Trophoblast cell (in vitro differentiated cells and primary cell): ENCODE measurements around the gene RAB31.
"Not testable (repeated sequence)": the region's sequence is repeated elsewhere in the genome, so short reads cannot be mapped to it uniquely, and the experiment has no call there.

ENCODE experiments used
- DNase-seq, 2 donors: peaks; one replicate each; pipeline ENCODE4 v3.0.0-alpha.2; 2016
- H2AFZ ChIP-seq: 2 replicates; pipeline ENCODE4 v1.6.1; 2013; ENCODE audit warnings: low read length, moderate library complexity, mild to moderate bottlenecking; ENCODE audit not compliant: insufficient read depth, poor library complexity
- H2AK5ac ChIP-seq: 2 replicates; pipeline ENCODE4 v1.6.1; 2013; ENCODE audit warnings: mild to moderate bottlenecking, low read length
- H2BK120ac ChIP-seq: 2 replicates; pipeline ENCODE4 v1.6.1; 2013; ENCODE audit warnings: low read length, mild to moderate bottlenecking, moderate library complexity; ENCODE audit not compliant: insufficient read depth, poor library complexity
- H2BK12ac ChIP-seq: 2 replicates; pipeline ENCODE4 v1.6.1; 2013; ENCODE audit warnings: mild to moderate bottlenecking, low read length, moderate library complexity
- H2BK5ac ChIP-seq: 2 replicates; pipeline ENCODE4 v1.6.1; 2013; ENCODE audit warnings: low read length, low read depth, moderate library complexity, mild to moderate bottlenecking; ENCODE audit not compliant: poor library complexity
- H3K14ac ChIP-seq: 2 replicates; pipeline ENCODE4 v1.6.1; 2013; ENCODE audit warnings: mild to moderate bottlenecking, low read length
- H3K18ac ChIP-seq: 2 replicates; pipeline ENCODE4 v1.6.1; 2013; ENCODE audit warnings: mild to moderate bottlenecking, low read length
- H3K23ac ChIP-seq: 2 replicates; pipeline ENCODE4 v1.6.1; 2013; ENCODE audit warnings: low read length
- H3K27ac ChIP-seq: 2 replicates; pipeline ENCODE4 v1.5.1; 2013; ENCODE audit warnings: low read depth, mild to moderate bottlenecking, inconsistent platforms, low read length, moderate library complexity
- H3K27me3 ChIP-seq: 2 replicates; pipeline ENCODE4 v1.6.1; 2013; ENCODE audit warnings: inconsistent platforms, mild to moderate bottlenecking, low read length, moderate library complexity; ENCODE audit not compliant: insufficient read depth
- H3K36me3 ChIP-seq, 2 experiments: 1 replicate in 1 of 2; 2 replicates in 1 of 2; pipeline ENCODE4 v1.6.1; 2013; ENCODE audit warnings: low read length in 2 of 2, mild to moderate bottlenecking in 2 of 2, moderate library complexity in 1 of 2; ENCODE audit not compliant: insufficient read depth in 2 of 2, control insufficient read depth in 1 of 2
- H3K4ac ChIP-seq: 2 replicates; pipeline ENCODE4 v1.6.1; 2013; ENCODE audit warnings: low read depth, mild to moderate bottlenecking, low read length, moderate library complexity
- H3K4me1 ChIP-seq, 2 experiments: 1 replicate in 1 of 2; 2 replicates in 1 of 2; pipeline ENCODE4 v1.6.1; 2013; ENCODE audit warnings: low read length in 2 of 2, mild to moderate bottlenecking in 2 of 2, moderate library complexity in 1 of 2; ENCODE audit not compliant: insufficient read depth in 2 of 2, control insufficient read depth in 1 of 2
- H3K4me2 ChIP-seq: 2 replicates; pipeline ENCODE4 v1.6.1; 2013; ENCODE audit warnings: inconsistent platforms, mild to moderate bottlenecking, low read length, moderate library complexity
- H3K4me3 ChIP-seq: 2 replicates; pipeline ENCODE4 v1.5.1; 2013; ENCODE audit warnings: mild to moderate bottlenecking, low read depth, low read length, inconsistent platforms
- H3K79me1 ChIP-seq: one replicate; pipeline ENCODE4 v1.6.1; 2013; ENCODE audit warnings: low read length
- H3K79me2 ChIP-seq: 2 replicates; pipeline ENCODE4 v1.6.1; 2013; ENCODE audit warnings: low read length, mild to moderate bottlenecking; ENCODE audit not compliant: control insufficient read depth, insufficient read depth, poor library complexity
- H3K9ac ChIP-seq: 2 replicates; pipeline ENCODE4 v1.6.1; 2013; ENCODE audit warnings: mild to moderate bottlenecking, low read length
- H3K9me3 ChIP-seq: 2 replicates; pipeline ENCODE4 v1.6.1; 2013; ENCODE audit warnings: low read depth, mild to moderate bottlenecking, control low read depth, inconsistent platforms, low read length; ENCODE audit not compliant: insufficient read depth
- H4K12ac ChIP-seq: 2 replicates; pipeline ENCODE4 v1.6.1; 2013; ENCODE audit warnings: low read depth, mild to moderate bottlenecking, low read length, moderate library complexity
- H4K8ac ChIP-seq: 2 replicates; pipeline ENCODE4 v1.6.1; 2013; ENCODE audit warnings: low read depth, mild to moderate bottlenecking, low read length, moderate library complexity
- H4K91ac ChIP-seq: one replicate; pipeline ENCODE4 v1.6.1; 2013; ENCODE audit warnings: low read depth, mild to moderate bottlenecking, low read length, moderate library complexity
- WGBS: extraction: QIAGEN DNeasy Blood & Tissue Kit; methylation state at CpG from one replicate; pipeline ENCODE4 v1.1.7; 2013; ENCODE audit warnings: missing lambda C conversion rate; ENCODE audit not compliant: insufficient read length, insufficient coverage; ENCODE audit errors: extremely low coverage; 5-methylcytosine and 5-hydroxymethylcytosine counted together

RAB31 gene

DNA sequence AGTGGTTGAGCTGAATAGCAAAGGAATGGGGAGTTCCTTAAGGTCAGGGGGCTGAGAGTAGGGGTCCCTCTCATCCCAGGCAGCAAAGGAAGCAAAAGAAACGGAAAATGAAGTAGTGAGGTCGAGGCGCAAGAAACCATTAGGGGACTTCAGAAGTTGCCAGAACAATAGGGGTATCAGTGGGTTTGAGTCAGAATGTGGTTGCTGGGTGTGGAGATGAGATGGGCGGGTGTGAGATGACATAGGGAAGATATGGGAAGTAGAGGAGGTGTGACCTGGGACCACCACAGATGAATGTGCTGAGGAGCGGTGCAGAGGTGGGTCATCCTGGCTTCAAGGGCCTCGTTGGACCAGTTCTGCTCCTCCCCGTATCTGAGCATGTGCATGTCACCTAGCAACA lies 192.6 kb downstream of the RAB31 start:
- H3K27ac ChIP-seq, result no peak overlapping the region
- H4K91ac ChIP-seq, result no peak overlapping the region
- H4K12ac ChIP-seq, result no peak overlapping the region
- no peak overlapping the region for H3K23ac ChIP-seq
- no peak overlapping the region for H3K4me3 ChIP-seq
- H2AFZ ChIP-seq, result no peak overlapping the region
- H3K79me1 ChIP-seq, result peaks cover 6% of the 10 kb centered on the region
- no peak for DNase-seq
- H3K18ac ChIP-seq, result no peak overlapping the region
- no peaks in the 10 kb centered on the region for H3K9me3 ChIP-seq
- no peaks in the 10 kb centered on the region for H3K79me2 ChIP-seq
- peaks cover 6 to 14% of the 10 kb centered on the region in 2 experiments for H3K4me1 ChIP-seq
- H2AK5ac ChIP-seq, result no peak overlapping the region
- H2BK5ac ChIP-seq, result no peak overlapping the region
- no peak overlapping the region for H3K14ac ChIP-seq
- H4K8ac ChIP-seq, result no peak overlapping the region
- H3K4ac ChIP-seq, result no peak overlapping the region
- no peak overlapping the region for H3K4me2 ChIP-seq
- no peaks in the 10 kb centered on the region for H3K27me3 ChIP-seq
- H3K36me3 ChIP-seq, result no peaks in the 10 kb centered on the region
- H3K9ac ChIP-seq, result no peak overlapping the region
- WGBS, result no CpG with 5 or more reads among the region's 7 CpGs
- H2BK12ac ChIP-seq, result peak overlapping the region; percentile 37
- no peak overlapping the region for H2BK120ac ChIP-seq

DNA sequence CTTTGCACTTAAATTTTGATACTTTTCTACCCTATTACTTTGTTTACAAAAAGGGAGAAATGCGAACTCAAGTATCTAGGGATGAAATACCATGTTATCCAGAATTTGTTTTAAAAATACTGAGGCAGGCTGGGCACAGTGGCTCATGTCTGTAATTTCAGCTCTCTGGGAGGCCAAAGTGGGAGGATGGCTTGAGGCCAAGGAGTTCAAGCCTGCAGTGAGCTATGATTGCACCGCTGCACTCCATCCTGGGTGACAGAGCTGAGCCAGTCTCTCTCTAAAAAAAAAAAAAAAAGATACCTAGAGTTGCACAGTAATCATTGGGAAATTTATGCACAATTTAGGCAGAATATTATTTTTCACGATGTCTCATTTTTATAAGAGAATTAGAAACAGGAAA lies 193.3 kb downstream of the RAB31 start:
- Histone ChIP-seq H3K79me1 (peaks cover 9% of the 10 kb centered on the region), H2BK120ac (no peak overlapping the region), H3K23ac (no peak overlapping the region), H3K14ac (no peak overlapping the region), H3K27ac (no peak overlapping the region), H3K4me3 (no peak overlapping the region), H2AFZ (no peak overlapping the region), H3K4me1 (peaks cover 8 to 18% of the 10 kb centered on the region in 2 experiments), H4K91ac (no peak overlapping the region), H3K4me2 (no peak overlapping the region), H3K4ac (no peak overlapping the region), H2BK12ac (no peak overlapping the region), H3K36me3 (no peaks in the 10 kb centered on the region), H3K9me3 (no peaks in the 10 kb centered on the region), H2AK5ac (no peak overlapping the region), H4K12ac (no peak overlapping the region), H3K18ac (no peak overlapping the region), H3K27me3 (no peaks in the 10 kb centered on the region), H4K8ac (no peak overlapping the region), H3K9ac (no peak overlapping the region), H2BK5ac (no peak overlapping the region), H3K79me2 (no peaks in the 10 kb centered on the region)
- DNase-seq, result no peak
- no CpG with 5 or more reads among the region's 3 CpGs for WGBS

DNA sequence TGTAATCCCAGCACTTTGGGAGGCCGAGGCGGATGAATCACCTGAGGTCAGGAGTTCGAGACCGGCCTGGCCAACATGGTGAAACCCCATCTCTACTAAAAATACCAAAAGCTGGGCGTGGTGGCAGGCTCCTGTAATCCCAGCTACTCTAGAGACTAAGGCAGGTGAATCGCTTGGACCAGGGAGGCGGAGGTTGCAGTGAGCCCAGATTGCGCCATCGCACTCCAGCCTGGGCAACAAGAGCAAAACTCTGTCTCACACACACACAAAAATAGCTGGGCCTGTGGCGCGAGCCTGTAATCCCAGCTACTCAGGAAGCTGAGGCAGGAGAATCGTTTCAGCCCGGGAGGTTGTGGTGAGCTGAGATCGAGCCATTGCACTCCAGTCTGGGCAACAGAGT lies 194.2 kb downstream of the RAB31 start:
- H3K27ac ChIP-seq, H4K91ac ChIP-seq, H2BK12ac ChIP-seq, H3K23ac ChIP-seq, H3K14ac ChIP-seq, H2BK5ac ChIP-seq, H3K79me2 ChIP-seq, H3K4me2 ChIP-seq, H3K36me3 ChIP-seq, H3K79me1 ChIP-seq, DNase-seq, H2AFZ ChIP-seq, H3K18ac ChIP-seq, H4K12ac ChIP-seq, H3K4ac ChIP-seq, H3K4me3 ChIP-seq, H4K8ac ChIP-seq, H2BK120ac ChIP-seq, H2AK5ac ChIP-seq, H3K27me3 ChIP-seq, H3K9me3 ChIP-seq, H3K9ac ChIP-seq: not testable (repeated sequence)
- peaks cover 8 to 20% of the 10 kb centered on the region in 2 experiments for H3K4me1 ChIP-seq
- no CpG with 5 or more reads among the region's 14 CpGs for WGBS

DNA sequence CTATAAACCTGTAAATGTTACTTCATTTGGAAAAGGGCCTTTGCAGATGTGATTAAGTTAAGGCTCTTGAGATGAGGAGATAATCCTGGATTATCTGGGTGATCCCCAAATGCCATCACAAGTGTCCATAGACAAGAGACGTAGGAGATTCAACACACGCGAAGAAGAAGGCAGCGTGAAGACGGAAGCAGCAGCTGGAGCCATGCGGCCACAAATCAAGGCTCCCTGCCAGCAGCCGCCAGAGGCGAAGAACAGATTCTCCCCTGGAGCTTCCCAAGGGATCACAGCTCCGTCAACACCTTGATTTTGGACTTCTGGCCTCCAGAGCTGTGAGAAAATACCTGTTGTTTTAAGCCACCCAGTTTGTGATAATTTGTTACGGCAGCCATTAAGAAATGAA lies 194.7 kb downstream of the RAB31 start:
- Histone ChIP-seq H3K36me3 (no peaks in the 10 kb centered on the region), H3K4me1 (peaks cover 8 to 20% of the 10 kb centered on the region in 2 experiments), H3K23ac (no peak overlapping the region), H2BK120ac (no peak overlapping the region), H4K91ac (no peak overlapping the region), H3K4me3 (no peak overlapping the region), H2BK5ac (no peak overlapping the region), H3K9me3 (no peaks in the 10 kb centered on the region), H3K27me3 (no peaks in the 10 kb centered on the region), H4K12ac (no peak overlapping the region), H3K18ac (no peak overlapping the region), H3K9ac (no peak overlapping the region), H3K79me1 (peaks cover 9% of the 10 kb centered on the region), H2AFZ (no peak overlapping the region), H3K4ac (no peak overlapping the region), H3K4me2 (no peak overlapping the region), H2AK5ac (no peak overlapping the region), H3K14ac (no peak overlapping the region), H2BK12ac (no peak overlapping the region), H3K27ac (no peak overlapping the region), H3K79me2 (no peaks in the 10 kb centered on the region), H4K8ac (no peak overlapping the region)
- WGBS, result no CpG with 5 or more reads among the region's 10 CpGs
- no peak for DNase-seq
